ENCODE results near the gene APOL3. TPM values are rescaled to one million over a fixed set of nuclear protein-coding genes. Genes with fewer than 3 reads are reported as not detected.

Gene APOL3
- total and polyA plus RNA-seq, 10 of the 15 experiments (the other 5 are each of a cell fraction or from before 2014, with no cell fraction given): 6.9 to 66.8 (median 48.5) TPM

DNA sequence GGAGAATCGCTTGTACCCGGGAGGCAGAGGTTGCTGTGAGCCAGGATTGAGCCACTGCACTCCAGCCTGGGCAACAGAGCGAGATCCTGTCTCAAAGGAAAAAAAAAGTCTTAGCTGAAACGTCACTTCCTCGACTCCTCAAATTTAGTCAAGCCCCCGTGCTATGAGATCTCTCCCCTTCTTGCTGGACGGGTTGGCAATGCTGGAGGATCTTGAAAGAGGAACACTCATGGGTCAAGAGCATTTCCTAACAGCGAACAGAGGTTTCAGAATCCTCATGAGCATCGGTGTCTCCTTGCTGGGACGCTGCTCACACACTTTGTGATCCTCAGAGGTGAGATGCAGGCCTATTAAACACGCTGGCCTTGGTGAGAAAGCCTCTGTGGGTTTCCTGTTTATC is 35.9 kb downstream of the APOL3 start:
- TF ChIP-seq, protein P1, sequence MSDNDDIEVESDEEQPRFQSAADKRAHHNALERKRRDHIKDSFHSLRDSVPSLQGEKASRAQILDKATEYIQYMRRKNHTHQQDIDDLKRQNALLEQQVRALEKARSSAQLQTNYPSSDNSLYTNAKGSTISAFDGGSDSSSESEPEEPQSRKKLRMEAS (IDR thresholded peaks at IDR 0.05; ENCODE audit: low read depth, low read length): no peak
- TF ChIP-seq KAT2A (conservative IDR thresholded peaks at IDR 0.05; ENCODE audit: control insufficient read depth, low read depth, low read length): no peak
- TF ChIP-seq, protein P2, sequence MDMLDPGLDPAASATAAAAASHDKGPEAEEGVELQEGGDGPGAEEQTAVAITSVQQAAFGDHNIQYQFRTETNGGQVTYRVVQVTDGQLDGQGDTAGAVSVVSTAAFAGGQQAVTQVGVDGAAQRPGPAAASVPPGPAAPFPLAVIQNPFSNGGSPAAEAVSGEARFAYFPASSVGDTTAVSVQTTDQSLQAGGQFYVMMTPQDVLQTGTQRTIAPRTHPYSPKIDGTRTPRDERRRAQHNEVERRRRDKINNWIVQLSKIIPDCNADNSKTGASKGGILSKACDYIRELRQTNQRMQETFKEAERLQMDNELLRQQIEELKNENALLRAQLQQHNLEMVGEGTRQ (IDR thresholded peaks at IDR 0.05; ENCODE audit: borderline replicate concordance, low read depth, low read length): no peak
- TF ChIP-seq HDAC2 (IDR thresholded peaks at IDR 0.05): no peak
- TF ChIP-seq TCF12 (IDR thresholded peaks at IDR 0.05; ENCODE audit: low read depth, low read length): no peak
- TF ChIP-seq PAX8 (IDR thresholded peaks at IDR 0.05): no peak
- TF ChIP-seq SP1 (IDR thresholded peaks at IDR 0.05; ENCODE audit: low read depth, low read length): no peak
- no peak overlapping the region for H3K4me2 ChIP-seq (ENCODE audit: control insufficient read depth, insufficient read depth)
- no peaks in the 10 kb centered on the region for H3K9me3 ChIP-seq (replicated peaks; ENCODE audit: control insufficient read depth, insufficient read depth, low read length)
- ChIA-PET SMC1A (ENCODE audit: uncharacterized antibody, unreplicated experiment) (interaction anchor here (0.6 to 2.7 kb wide), 11 partner anchors 12 to 497 kb away, joined by 3 to 15 read pairs (median 4); no protein-coding TSS in a partner anchor), RAD21 (ENCODE audit: unreplicated experiment) (interaction anchor here (1.0 to 3.0 kb wide), 3 partner anchors 60 to 496 kb away, joined by 3 to 18 read pairs (median 3); no protein-coding TSS in a partner anchor), POLR2A (no interaction called here), CTCF (interaction anchor here (0.6 to 2.6 kb wide), 26 partner anchors 9 to 513 kb away, joined by 3 to 28 read pairs (median 4); no protein-coding TSS in a partner anchor)
- no peaks in the 10 kb centered on the region for H4K20me1 ChIP-seq (ENCODE audit: control insufficient read depth, insufficient read depth)
- 34% methylated on average over 11 of the region's 11 CpGs for WGBS (ENCODE audit: insufficient coverage, insufficient replicate concordance, low lambda C conversion rate, missing lambda C conversion rate)
- no peaks in the 10 kb centered on the region for H3K36me3 ChIP-seq (ENCODE audit: control insufficient read depth in 2 of 2, insufficient read depth in 2 of 2, low read length in 1 of 2)
- no peak overlapping the region for H3K9ac ChIP-seq (ENCODE audit: control insufficient read depth, insufficient read depth, low read length)
- no peaks in the 10 kb centered on the region for H3K79me2 ChIP-seq (ENCODE audit: control insufficient read depth, insufficient read depth, low read length)
- H3K27me3 ChIP-seq (replicated peaks in 1 of 2; ENCODE audit: control insufficient read depth in 2 of 2, insufficient read depth in 2 of 2, low read length in 1 of 2): no peaks in the 10 kb centered on the region
- intact Hi-C loops (cut with micrococcal nuclease; ENCODE audit: unreplicated experiment): loop anchor here (1.0 to 5.0 kb wide), 4 partner anchors 57 to 774 kb away; no protein-coding TSS in a partner anchor
- no peaks in the 10 kb centered on the region for H3K4me1 ChIP-seq (ENCODE audit: control insufficient read depth, insufficient read depth, low read length)
- no peak for ATAC-seq
- BruUV-seq (replicated peaks): no TSS peak
- H2AFZ ChIP-seq (ENCODE audit: control insufficient read depth, low read depth, low read length): no peak overlapping the region
- no peak for DNase-seq (ENCODE audit: low read depth, low spot score)
- in situ Hi-C loops (cut with MboI): loop anchor here (5.0 to 10.0 kb wide), 3 partner anchors 197 to 770 kb away; no protein-coding TSS in a partner anchor
- no peak overlapping the region for H3K27ac ChIP-seq (ENCODE audit: control insufficient read depth, insufficient read depth)
- no peak overlapping the region for H3K4me3 ChIP-seq
- FAIRE-seq: no peak
